ENCODE data around the gene ANKRD10.

Gene ANKRD10

GRCh38 chr13:110829486-110829885 is 85.4 kb downstream of the ANKRD10 start:
- no peak for TF ChIP-seq CTCF (IDR thresholded peaks at IDR 0.05; ENCODE audit: extremely low read depth, missing control alignments)
- no peak for DNase-seq (ENCODE audit: low spot score)

GRCh38 chr13:110828705-110829104 is 86.2 kb downstream of the ANKRD10 start:
- no peak for DNase-seq (ENCODE audit: low spot score)
- TF ChIP-seq CTCF (IDR thresholded peaks at IDR 0.05; ENCODE audit: extremely low read depth, missing control alignments): no peak
